Activated CD8-positive, alpha-beta memory T cell treated with anti-CD3 and anti-CD28 coated beads for 24 hours (primary cell): ENCODE measurements around the gene P2RX7.
"Not testable (repeated sequence)": the region's sequence is repeated elsewhere in the genome, so short reads cannot be mapped to it uniquely, and the experiment has no call there.

Experiments used
- DNase-seq: peaks from one replicate; pipeline ENCODE4 v3.0.0-alpha.2; 2020

The P2RX7 gene

DNA sequence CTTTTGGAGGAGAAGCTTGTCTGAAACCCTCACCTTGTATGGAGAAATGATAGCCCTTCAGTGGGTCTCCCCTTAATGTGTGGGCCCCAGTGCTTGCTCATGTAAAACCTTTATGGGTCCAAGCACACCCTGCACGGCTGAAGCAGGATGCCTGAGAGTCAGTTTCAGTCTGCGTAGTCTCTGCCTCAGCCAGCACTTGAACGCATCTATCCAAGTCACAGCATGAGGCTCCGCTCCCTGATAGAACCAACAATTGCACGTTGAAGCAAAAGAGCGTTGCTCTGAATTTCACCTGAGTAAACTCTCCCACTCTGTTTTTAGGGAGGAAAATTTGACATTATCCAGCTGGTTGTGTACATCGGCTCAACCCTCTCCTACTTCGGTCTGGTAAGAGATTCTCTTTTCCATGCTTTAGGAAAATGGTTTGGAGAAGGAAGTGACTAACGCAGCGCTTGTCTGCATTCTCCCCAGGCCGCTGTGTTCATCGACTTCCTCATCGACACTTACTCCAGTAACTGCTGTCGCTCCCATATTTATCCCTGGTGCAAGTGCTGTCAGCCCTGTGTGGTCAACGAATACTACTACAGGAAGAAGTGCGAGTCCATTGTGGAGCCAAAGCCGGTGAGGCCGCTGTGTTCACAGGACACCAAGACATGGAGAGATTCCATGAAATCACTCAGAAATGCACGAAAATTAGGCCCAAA lies 44.3 kb downstream of the P2RX7 start:
- no peak for DNase-seq

DNA sequence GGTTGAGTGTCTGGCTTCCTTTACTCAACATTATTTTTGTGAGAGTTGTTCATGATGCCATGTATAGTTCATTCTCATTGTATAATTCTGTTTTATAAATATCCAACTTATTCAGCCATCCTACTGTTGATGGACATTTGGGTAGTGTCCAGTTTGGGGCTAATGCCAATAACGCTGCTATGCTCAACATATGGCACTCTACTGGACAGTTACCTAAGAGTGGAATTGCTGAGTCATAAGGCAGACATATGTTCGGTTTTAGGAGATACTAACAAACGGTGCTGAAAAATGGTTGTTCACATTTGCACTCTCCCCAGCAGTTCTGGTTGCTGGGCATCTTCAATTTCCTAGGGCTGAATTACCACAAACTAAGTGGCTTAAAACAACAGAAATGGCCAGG lies 48.5 kb downstream of the P2RX7 start:
- DNase-seq: no peak

DNA sequence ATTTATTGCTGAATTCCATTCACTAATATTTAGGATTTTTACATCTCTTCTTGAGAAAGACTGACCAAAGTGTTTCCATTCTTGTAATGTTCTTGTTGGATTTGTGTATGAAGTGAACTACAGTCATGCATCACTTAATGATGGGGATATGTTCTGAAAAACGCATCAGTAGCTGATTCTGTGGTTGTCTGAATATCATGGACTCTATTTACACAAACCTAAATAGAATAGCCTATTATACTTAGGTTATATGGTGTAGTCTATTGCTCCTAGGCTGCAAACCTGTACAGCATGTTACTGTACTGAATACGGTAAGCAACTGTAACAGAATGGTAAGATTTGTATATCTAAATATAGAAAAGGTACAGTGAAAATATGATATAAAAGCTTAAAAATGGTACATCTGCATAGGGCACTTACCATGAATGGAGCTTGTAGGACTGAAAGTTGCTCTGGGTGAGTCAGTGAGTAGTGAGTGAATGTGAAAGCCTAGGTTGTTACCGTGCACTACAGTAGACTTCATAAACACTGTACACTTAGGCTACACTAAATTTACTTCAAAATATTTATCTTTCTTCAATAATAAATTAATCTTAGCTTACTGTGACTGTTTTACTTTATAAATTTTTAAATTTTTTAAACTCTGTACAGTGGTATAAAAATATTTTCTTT lies 49.7 kb downstream of the P2RX7 start:
- no peak for DNase-seq

DNA sequence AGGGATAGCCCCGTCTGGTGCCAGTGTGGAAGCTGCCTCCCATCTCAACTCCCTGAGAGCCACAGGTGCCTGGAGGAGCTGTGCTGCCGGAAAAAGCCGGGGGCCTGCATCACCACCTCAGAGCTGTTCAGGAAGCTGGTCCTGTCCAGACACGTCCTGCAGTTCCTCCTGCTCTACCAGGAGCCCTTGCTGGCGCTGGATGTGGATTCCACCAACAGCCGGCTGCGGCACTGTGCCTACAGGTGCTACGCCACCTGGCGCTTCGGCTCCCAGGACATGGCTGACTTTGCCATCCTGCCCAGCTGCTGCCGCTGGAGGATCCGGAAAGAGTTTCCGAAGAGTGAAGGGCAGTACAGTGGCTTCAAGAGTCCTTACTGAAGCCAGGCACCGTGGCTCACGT lies 51.7 kb downstream of the P2RX7 start:
- DNase-seq: no peak

DNA sequence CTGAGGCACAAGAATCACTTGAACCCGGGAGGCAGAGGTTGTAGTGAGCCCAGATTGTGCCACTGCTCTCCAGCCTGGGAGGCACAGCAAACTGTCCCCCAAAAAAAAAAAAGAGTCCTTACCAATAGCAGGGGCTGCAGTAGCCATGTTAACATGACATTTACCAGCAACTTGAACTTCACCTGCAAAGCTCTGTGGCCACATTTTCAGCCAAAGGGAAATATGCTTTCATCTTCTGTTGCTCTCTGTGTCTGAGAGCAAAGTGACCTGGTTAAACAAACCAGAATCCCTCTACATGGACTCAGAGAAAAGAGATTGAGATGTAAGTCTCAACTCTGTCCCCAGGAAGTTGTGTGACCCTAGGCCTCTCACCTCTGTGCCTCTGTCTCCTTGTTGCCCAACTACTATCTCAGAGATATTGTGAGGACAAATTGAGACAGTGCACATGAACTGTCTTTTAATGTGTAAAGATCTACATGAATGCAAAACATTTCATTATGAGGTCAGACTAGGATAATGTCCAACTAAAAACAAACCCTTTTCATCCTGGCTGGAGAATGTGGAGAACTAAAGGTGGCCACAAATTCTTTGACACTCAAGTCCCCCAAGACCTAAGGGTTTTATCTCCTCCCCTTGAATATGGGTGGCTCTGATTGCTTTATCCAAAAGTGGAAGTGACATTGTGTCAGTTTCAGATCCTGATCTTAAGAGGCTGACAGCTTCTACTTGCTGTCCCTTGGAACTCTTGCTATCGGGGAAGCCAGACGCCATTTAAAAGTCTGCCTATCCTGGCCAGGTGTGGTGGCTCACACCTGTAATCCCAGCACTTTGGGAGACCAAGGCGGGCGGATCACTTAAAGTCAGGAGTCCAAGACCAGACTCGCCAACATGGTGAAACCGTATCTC lies 52.6 kb downstream of the P2RX7 start:
- DNase-seq: no peak

DNA sequence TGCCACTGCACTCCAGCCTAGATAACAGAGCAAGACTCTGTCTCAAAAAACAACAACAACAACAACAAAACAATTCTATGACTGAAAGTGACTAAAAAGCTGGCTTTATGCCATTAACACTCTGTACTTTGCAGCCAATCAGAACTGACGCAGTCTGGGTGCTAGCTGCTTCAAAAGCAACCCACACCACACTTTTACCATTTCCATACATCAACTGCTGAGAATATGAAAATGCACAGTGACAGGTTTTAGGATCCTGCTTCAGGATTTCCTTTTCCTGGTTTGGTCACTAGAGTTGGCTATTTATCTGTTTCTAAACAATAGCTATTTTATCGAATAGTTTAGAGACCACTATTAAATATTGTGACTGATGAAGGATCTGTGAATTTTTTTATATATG lies 54.1 kb downstream of the P2RX7 start:
- DNase-seq: no peak

DNA sequence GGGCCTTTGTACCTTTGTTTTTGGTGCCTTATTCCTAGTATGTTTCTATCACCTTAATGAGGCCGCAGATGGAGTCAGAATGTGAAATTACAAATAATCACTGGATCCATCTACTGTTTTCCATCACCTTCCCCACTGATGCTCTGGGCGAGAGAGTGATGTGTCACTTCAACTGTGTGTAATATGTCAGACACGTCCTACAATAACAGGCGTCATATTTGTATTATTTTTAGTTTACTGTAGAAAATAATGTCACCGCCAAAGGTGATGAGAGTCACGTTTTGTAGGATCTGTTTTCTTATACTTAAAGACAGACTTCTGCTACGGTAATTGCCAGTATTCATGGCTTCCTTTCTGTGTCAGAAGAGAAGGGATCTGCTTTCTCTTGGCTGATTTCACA lies 54.8 kb downstream of the P2RX7 start:
- DNase-seq: no peak

DNA sequence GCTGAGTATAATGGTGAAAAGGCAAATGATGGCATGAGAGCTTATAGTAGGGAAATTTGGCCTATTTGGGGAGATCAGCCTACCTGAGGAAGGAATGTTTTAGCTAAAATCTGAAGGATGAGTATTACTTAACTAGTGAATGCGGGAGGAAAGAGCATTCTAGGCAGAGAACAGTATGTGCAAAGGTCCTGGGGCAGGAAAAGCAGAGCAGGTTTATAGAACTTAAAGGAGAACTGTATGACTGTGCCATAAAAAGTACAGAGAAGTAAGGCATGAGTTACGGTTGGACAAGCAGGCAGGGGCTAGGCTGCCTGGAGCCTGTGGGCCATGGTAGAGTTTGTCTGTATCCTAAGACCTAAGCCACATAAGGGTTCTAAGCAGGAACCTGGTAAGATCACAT lies 55.6 kb downstream of the P2RX7 start:
- DNase-seq: no peak

DNA sequence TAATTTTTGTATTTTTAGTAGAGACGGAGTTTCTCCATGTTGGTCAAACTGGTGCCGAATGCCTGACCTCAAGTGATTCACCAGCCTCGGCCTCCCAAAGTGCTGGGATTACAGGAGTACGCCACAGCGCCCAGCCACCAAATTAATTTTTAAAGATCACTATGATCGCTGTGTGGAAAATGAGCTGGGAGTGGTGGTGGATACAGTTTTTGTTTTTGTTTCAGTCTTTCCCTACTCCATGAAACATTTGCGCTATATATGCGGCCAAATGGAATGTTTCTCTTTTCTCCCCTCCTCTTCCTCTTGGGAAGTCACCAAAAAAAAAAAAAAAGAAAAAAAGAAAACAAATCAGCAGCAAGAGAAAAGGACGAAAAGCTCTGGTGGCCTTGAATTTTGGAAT lies 56.5 kb downstream of the P2RX7 start:
- no peak for DNase-seq

DNA sequence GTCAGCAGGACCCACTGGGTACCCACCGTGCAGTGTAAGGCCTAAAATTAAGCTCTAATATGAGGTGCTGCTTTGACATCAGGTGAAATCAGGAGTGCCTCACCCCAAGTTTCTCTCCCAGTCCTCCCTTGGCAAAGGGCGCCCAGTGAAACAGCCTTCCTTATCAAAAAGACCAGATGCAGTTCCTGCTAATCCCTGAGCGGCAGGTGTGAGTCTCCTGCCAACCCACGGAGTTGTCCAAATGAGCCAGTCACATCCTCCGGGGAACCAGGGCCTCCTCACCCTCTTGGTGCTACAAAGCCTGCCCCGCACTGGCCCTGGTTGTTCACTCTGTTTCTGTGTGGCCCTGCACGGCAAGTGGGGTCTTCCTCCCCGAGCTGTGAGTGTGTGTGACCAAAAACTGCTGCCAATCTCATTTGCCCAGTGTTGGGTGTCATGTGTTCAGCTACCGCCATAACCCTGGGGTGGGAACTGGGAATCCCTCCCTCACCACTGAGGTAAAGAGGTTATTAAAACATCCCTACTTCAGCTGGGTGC lies 57.0 kb downstream of the P2RX7 start:
- DNase-seq: no peak

DNA sequence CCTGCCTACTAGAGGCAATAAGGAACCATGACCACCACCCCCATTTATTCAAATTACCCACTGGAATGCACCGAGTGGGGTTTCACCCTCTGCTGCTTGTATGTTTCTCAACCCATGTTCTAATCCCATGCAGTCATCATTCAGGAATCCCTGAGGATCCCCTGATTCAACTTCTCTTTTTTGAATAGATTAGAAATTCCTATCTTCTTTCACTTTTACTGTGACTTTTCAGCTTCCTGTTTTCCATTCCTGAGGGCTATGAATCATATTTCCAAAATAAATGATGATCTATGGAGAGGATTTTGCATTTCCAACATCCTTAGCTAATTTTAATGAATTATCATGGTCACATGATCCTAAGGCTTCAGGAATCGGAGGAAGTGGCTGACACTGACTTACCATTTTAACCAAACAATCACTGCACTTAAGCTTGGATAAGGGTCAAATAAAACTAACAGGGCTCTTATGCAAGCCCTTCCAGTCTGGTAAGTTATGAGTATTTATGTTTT lies 57.9 kb downstream of the P2RX7 start:
- no peak for DNase-seq

DNA sequence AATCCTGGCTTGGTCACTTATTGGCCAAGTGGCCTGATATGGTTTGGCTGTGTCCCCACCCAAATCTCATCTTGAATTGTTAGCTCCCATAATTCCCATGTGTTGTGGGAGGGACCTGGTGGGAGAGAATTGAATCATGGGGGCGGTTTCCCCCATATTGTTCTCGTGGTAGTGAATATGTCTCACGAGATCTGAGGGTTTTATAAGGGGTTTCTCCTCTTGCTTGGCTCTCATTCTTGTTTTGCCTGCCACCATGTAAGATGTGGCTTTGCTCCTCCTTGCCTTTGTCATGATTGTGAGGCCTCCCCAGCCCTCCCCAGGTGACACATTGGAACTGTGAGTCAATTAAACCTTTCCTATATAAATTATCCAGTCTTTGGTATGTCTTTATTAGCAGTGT lies 58.5 kb downstream of the P2RX7 start:
- DNase-seq: no peak

DNA sequence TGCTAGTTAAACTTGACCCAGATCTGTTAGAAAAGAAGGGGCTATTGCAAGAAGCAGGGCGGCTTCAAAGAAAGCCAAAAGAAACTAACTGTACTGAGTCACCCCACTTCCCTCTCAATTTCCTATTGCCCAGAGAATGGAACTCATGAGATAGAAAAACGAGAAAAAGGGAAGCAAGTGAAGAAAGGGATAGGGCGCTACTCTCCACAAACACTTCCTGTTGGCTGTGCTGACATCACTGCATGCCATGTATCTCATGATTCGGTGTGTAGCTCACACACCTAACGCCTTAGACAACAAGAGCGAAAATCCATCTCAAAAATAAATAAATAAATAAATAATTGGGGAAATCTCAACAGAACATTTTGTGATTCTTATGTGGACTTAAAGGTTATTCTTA lies 64.2 kb downstream of the P2RX7 start:
- DNase-seq: no peak

DNA sequence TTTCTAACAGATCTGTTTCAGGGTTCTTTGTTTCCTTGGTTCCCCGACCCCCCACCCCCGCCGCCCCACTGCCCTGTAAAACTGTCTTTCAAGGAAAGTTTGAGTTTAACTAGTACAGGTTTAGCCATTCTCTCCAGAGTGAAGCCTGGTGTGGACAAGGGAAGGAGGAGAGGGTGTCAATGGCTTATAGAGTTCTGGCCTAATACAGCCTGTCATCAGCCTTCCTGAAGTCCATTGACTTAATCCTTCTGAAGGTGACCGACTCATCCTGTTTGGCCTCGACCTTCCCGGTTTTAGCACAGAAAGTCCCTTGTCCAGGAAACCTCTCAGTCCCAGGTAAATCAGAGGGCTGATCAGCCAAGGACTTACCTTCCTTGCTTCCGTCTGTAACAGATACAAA lies 66.3 kb downstream of the P2RX7 start:
- no peak for DNase-seq

DNA sequence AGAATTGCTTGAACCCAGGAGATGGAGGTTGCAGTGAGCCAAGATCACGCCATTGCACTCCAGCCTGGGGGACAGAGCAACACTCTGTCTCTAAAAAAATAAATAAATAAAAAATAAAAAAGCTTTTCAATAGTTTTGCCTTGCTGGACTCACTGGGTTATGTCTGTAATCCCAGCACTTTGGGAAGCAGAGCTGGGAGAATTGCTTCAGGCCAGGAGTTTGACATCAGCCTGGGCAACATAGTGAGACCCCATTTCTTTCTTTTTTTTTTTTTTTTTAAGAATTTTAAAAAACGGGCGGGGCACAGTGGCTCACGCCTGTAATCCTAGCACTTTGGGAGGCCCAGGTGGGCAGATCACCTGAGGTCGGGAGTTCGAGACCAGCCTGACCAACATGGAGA lies 68.5 kb downstream of the P2RX7 start:
- DNase-seq: not testable (repeated sequence)

DNA sequence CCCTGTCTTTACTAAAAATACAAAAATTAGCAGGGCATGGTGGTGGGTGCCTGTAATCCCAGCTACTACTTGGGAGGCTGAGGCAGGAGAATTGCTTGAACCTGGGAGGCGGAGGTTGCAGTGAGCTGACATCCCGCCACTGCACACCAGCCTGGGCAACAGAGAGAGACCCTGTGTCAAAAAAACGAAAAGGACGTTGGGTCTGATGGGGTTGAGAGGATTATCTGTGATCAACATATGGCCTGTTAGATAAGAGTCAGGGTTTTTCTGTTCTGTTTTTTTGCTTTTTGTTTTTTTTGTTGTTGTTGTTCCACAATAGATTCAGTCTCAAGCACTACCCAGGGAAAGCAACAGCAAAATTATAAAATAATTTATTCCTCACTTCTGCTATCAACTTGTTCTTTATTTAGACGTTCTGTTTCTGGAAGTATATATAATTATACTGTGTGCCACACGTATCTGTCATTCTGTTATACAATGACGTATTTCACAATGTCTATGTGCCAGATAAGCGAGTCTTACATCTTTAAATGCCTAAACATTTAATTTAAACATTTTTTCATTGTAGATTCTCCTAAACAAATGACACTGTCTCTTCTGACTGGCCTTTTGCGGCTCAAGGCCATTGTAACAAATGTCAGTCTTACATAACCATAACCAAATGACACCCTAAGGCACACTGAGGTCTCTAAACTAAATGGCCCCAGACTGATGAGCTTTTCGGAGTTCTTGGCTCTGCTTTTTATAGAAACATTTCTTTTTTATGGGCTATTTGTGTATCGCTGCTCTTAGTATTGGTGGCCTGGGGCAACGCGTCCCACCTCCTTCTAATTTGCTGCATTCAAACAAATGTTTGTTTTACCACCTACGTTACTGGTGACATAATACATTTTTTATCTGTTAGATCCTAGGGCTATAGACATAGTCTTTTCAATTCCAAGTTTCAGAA lies 70.0 kb downstream of the P2RX7 start:
- DNase-seq: no peak

DNA sequence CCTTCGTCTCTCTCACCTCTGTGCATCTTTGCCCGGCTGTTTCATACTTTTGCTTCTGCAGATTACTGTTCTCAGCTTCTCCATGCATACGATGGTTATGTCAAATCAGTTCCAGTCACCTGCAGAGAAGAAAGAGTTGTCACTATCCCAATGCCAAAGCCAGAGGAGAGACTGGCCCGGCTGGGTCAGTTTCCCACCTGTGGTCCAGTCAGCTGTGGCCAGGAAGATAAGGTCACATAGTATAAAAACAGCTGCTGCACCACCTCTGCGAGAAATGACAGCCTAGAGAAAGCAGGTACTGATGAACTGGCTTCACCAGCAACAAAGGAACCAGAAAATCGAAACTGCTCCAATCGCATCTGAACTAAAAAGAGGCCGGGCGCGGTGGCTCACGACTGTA lies 70.8 kb downstream of the P2RX7 start:
- DNase-seq: no peak

DNA sequence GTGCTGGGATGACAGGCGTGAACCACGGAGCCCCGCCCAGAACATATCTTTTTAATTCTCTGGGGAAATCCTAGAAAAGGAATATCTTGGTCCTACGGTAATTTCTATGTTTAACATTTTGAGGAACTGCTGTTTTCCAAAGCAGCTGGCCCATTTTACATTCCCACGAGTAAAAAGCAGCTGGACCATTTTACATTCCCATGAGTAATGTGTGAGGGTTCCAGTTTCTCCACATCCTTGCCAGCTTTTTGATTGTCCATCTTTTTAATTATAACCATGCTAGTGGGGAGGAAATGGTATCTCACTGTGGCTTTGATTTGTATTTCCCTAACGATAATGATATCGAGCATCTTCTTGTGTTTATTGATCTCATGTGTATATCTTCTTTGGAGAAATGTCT lies 72.8 kb downstream of the P2RX7 start:
- no peak for DNase-seq

DNA sequence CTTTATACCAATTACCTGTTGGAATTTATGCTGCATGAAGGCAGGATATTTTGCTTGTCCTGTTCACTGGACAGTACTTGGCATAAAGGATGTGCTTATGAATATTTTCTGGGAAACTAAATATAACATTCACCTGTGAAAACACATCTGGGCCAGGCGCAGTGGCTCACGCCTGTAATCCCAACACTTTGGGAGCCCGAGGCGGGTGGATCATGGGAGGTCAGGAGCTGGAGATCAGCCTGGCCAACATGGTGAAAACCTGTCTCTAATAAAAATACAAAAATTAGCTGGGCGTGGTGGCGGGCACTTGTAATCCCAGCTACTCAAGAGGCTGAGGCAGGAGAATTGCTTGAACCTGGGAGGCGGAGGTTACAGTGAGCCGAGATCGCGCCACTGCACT lies 75.9 kb downstream of the P2RX7 start:
- not testable (repeated sequence) for DNase-seq

DNA sequence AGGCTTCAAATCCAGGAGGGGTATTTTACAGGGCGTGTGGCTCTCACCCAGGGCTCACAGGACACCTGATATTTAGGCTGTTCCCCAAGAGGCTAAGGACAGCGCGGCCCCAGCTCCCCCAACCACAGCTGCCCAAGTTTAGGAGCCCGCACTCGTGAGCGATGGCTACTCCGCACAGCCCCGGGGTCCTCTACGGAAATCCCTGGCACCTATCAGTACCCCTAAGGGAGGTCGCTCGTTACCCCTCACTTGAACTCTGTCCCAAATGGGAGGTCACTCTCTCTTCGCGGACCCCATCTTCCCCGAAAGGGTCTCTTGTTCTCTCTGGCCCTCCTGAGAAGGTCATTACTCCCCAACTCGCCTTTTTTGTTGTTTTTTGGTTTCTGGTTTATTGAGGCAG lies 76.5 kb downstream of the P2RX7 start:
- DNase-seq: no peak

DNA sequence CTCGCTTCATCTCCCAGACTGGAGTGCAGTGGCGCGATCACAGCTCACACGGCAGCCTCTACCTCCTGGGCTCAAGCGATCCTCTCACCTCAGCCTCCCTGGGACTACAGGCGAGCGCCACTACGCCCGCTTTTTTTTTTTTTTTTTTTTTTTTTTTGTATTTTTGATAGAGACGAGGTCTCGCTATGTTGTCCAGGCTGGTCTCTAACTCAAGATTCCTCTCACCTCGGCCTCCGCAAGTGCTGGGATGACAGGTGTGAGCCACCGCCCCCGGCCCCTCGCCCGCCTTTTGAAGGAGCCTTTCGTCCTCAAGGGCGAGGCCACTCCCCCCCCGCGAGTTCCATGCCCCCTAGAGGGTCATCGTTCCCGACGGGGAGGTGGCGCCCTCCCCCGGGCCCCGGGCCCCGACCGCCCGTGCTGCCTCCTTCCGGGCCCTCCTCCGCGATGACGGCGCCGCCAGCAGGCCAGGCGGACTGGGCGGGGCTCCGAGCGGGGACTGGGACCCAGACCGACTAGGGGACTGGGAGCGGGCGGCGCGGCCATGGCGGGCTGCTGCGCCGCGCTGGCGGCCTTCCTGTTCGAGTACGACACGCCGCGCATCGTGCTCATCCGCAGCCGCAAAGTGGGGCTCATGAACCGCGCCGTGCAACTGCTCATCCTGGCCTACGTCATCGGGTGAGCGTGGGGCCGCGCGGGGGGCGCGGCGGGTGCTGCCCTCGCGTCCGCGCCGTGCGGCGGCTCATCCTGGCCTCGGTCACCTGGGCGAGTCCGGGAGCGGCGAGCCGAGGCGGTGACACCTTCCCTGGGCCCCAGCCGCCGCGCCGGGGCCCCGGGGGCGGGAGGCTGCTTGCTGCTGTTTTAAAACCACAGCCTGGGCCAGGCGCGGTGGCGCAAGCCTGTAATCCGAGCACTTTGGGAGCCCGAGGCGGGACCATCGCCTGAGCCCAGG lies 77.2 kb downstream of the P2RX7 start, which contains the start of gene P2RX4:
P2RX4 (plus strand) TSS at position 506 of the 949 bp plus-strand sequence; CDS start at position 542, 36 bp downstream.
- DNase-seq: peak; percentile 94
